Caco-2 (cell line): ENCODE data around the gene EHD4. TPM values are rescaled to one million over a fixed set of nuclear protein-coding genes. Genes with fewer than 3 reads are reported as not detected.
A peak's percentile ranks its signal among the peaks of the same experiment; 100 is the strongest.

Experiments
- BruUV-seq: library from RNA; stranded (reverse); fragments of 400-500 nt; replicated peaks from 2 replicates; lab custom pipeline; 2021; lab: Mats Ljungman, UMichigan
- CTCF ChIA-PET: fragments of 300-600 bp; sonication (Branson Sonifier 250); formaldehyde crosslinking; loops from one replicate; lab custom pipeline; 2022; ENCODE audit warnings: antibody characterized with exemption; lab: Charles Lee
- POLR2A ChIA-PET: fragments of 300-600 bp; sonication (Branson Sonifier 250); formaldehyde crosslinking; loops from one replicate; lab custom pipeline; 2022; ENCODE audit warnings: antibody characterized with exemption; lab: Charles Lee
- DNase-seq, 2 experiments: peaks; one replicate each; pipeline versions ENCODE4 v3.0.0 to v3.0.0-alpha.2; 2020 to 2022
- H3K27me3 ChIP-seq: replicated peaks from 2 replicates; pipeline ENCODE4 v1.6.0; 2011; ENCODE audit warnings: low read length; ENCODE audit not compliant: control insufficient read depth, insufficient read depth
- H3K36me3 ChIP-seq: 2 replicates; pipeline ENCODE4 v1.5.1; 2011; ENCODE audit warnings: low read length; ENCODE audit not compliant: control insufficient read depth, insufficient read depth
- H3K4me1 ChIP-seq: fragments of 250-450 bp; sonication (Bioruptor Pico); 2 replicates; pipeline ENCODE4 v1.5.1; 2020; ENCODE audit warnings: mild to moderate bottlenecking
- H3K4me3 ChIP-seq: 2 replicates; pipeline ENCODE4 v1.5.1; 2011; ENCODE audit warnings: low read depth, mild to moderate bottlenecking, control low read depth, low read length
- H3K9me3 ChIP-seq: fragments of 250-450 bp; sonication (Bioruptor Pico); 2 replicates; pipeline ENCODE4 v1.5.1; 2020; ENCODE audit warnings: mild to moderate bottlenecking, moderate library complexity
- H3K27ac Mint-ChIP-seq: one replicate; pipeline ENCODE4 v1.8.0; 2022; ENCODE audit warnings: mixed read lengths; ENCODE audit not compliant: unreplicated experiment
- H3K27me3 Mint-ChIP-seq: one replicate; pipeline ENCODE4 v1.8.0; 2022; ENCODE audit warnings: mixed read lengths; ENCODE audit not compliant: insufficient read depth, unreplicated experiment
- H3K36me3 Mint-ChIP-seq: one replicate; pipeline ENCODE4 v1.8.0; 2022; ENCODE audit warnings: mild to moderate bottlenecking, mixed read lengths; ENCODE audit not compliant: insufficient read depth, unreplicated experiment
- H3K4me1 Mint-ChIP-seq: one replicate; pipeline ENCODE4 v1.8.0; 2022; ENCODE audit warnings: low read depth, mixed read lengths; ENCODE audit not compliant: unreplicated experiment
- H3K4me3 Mint-ChIP-seq: one replicate; pipeline ENCODE4 v1.8.0; 2022; ENCODE audit warnings: mild to moderate bottlenecking, moderate library complexity, mixed read lengths; ENCODE audit not compliant: unreplicated experiment
- H3K9me3 Mint-ChIP-seq: one replicate; pipeline ENCODE4 v1.8.0; 2022; ENCODE audit warnings: mixed read lengths; ENCODE audit not compliant: unreplicated experiment
- intact Hi-C: fragments of 100-400 bp; cut with micrococcal nuclease; formaldehyde crosslinking; loops from one replicate; pipeline ENCODE4 v1.10.0; 2022; ENCODE audit not compliant: unreplicated experiment
- total RNA-seq: library from RNA; stranded (reverse); gene quantifications from 2 replicates; pipeline ENCODE4 v1.2.3, GENCODE V29; 2022
- TF ChIP-seq, protein P1 (sequence below), 2 experiments: fragments of 200-600 bp in 1 of 2; IDR thresholded peaks; 1 replicate in 1 of 2; 2 replicates in 1 of 2; pipeline versions ENCODE4 v1.5.1 to v1.8.0; 2011 to 2022; ENCODE audit warnings: antibody characterized with exemption in 1 of 2, control low read depth in 1 of 2, inconsistent platforms in 1 of 2, low read depth in 1 of 2, low read length in 1 of 2, mild to moderate bottlenecking in 1 of 2, moderate library complexity in 1 of 2; ENCODE audit not compliant: insufficient read depth in 1 of 2, severe bottlenecking in 1 of 2, unreplicated experiment in 1 of 2

Gene EHD4
- total RNA-seq, 1 experiment from 2014 or later: 31.6 TPM

- H3K36me3 ChIP-seq: peaks cover 5% of the 10 kb centered on the region
- BruUV-seq: no TSS peak
- Mint-ChIP-seq H3K4me3 (no peak overlapping the region), H3K9me3 (no peaks in the 10 kb centered on the region), H3K27ac (peak overlapping the region; percentile 82), H3K4me1 (peaks cover 35% of the 10 kb centered on the region), H3K27me3 (no peaks in the 10 kb centered on the region), H3K36me3 (peaks cover 52% of the 10 kb centered on the region)
- no peaks in the 10 kb centered on the region for H3K27me3 ChIP-seq
- DNase-seq: no peak
- H3K9me3 ChIP-seq: no peaks in the 10 kb centered on the region
- TF ChIP-seq, protein P1, sequence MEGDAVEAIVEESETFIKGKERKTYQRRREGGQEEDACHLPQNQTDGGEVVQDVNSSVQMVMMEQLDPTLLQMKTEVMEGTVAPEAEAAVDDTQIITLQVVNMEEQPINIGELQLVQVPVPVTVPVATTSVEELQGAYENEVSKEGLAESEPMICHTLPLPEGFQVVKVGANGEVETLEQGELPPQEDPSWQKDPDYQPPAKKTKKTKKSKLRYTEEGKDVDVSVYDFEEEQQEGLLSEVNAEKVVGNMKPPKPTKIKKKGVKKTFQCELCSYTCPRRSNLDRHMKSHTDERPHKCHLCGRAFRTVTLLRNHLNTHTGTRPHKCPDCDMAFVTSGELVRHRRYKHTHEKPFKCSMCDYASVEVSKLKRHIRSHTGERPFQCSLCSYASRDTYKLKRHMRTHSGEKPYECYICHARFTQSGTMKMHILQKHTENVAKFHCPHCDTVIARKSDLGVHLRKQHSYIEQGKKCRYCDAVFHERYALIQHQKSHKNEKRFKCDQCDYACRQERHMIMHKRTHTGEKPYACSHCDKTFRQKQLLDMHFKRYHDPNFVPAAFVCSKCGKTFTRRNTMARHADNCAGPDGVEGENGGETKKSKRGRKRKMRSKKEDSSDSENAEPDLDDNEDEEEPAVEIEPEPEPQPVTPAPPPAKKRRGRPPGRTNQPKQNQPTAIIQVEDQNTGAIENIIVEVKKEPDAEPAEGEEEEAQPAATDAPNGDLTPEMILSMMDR (IDR thresholded peaks at IDR 0.05; ENCODE audit: insufficient read depth in 1 of 2, low read depth in 1 of 2, low read length in 1 of 2, severe bottlenecking in 1 of 2, unreplicated experiment in 1 of 2): no peak
- intact Hi-C loops: loop anchor here (2.0 kb wide), 1 partner anchor 19 kb away; no protein-coding TSS in a partner anchor
- POLR2A ChIA-PET: no interaction called here
- CTCF ChIA-PET: interaction anchor here (2.6 kb wide), 1 partner anchor 26 kb away, joined by 8 read pairs; the partner anchor contains the start of gene EHD4
- no peak overlapping the region for H3K4me3 ChIP-seq
- H3K4me1 ChIP-seq: peaks cover 66% of the 10 kb centered on the region
Measured at GRCh38 chr15:41945731-41946130, 26.6 kb downstream of the EHD4 start.

DNA sequence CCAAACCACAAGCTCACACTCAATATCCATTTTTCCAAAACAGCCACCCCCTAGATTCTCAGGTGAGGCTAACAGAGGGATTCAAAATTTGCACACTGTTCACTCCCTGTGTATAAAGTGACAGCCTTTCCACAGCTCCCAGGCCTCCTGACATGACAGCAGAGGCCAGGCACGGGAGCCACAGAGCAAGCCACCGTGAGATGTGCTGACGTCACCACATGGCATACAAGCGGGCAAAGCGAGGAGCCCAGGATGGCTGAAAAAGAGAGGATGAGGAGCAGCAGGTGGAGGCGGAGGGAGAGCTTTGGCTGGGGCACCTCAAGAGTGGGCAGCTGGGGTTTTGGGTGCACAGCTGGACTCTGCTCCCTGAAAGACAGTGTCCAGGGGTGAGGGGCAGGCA lies 27.1 kb downstream of the EHD4 start:
- no TSS peak for BruUV-seq
- ChIA-PET POLR2A (interaction anchor here (1.7 kb wide), 1 partner anchor 27 kb away, joined by 6 read pairs; the partner anchor contains the start of gene EHD4), CTCF (interaction anchor here (2.6 kb wide), 1 partner anchor 27 kb away, joined by 8 read pairs; the partner anchor contains the start of gene EHD4)
- peaks cover 5% of the 10 kb centered on the region for H3K36me3 ChIP-seq
- no peaks in the 10 kb centered on the region for H3K27me3 Mint-ChIP-seq
- peaks cover 52% of the 10 kb centered on the region for H3K36me3 Mint-ChIP-seq
- H3K27me3 ChIP-seq: no peaks in the 10 kb centered on the region
- intact Hi-C loops: loop anchor here (2.0 kb wide), 1 partner anchor 18 kb away; no protein-coding TSS in a partner anchor
- H3K4me3 ChIP-seq: no peak overlapping the region
- H3K9me3 ChIP-seq: no peaks in the 10 kb centered on the region
- no peak for DNase-seq
- H3K4me1 ChIP-seq: peaks cover 61% of the 10 kb centered on the region
- peak overlapping the region; percentile 5 for H3K4me3 Mint-ChIP-seq
- peaks cover 35% of the 10 kb centered on the region for H3K4me1 Mint-ChIP-seq
- no peaks in the 10 kb centered on the region for H3K9me3 Mint-ChIP-seq
- H3K27ac Mint-ChIP-seq: peak overlapping the region; percentile 82
- TF ChIP-seq, protein P1 (IDR thresholded peaks at IDR 0.05; ENCODE audit: insufficient read depth in 1 of 2, low read depth in 1 of 2, low read length in 1 of 2, severe bottlenecking in 1 of 2, unreplicated experiment in 1 of 2): no peak

DNA sequence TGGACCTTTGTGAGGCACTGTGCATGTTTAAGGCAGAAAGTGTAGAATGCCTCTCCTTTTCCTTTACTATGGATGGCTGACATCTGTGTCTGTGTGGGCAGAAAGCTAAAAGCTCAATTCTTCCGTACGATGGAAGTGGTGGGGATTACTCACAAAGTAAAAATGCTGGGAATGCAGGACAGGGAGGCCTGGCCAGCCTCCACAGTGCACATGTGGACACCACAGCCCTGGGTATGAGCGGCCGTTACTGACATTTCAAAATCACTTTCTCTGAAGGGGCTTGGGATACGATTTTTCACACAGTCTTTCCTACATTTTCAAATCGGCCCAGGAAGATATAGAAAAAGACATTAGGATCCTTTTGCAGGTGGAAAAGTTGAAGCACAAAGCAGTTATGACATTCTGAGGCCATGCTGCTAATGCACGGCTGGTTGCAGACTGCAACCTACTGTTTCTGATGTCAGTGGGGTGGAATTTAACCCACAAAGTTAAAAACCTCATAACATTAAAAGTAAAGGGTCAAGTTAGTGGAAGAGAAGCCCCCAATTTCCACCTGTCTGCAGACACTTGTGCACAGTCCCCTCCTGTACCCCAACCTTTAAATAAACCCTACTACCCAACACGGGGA lies 27.9 kb downstream of the EHD4 start:
- H3K9me3 ChIP-seq: no peaks in the 10 kb centered on the region
- H3K36me3 Mint-ChIP-seq: peaks cover 48% of the 10 kb centered on the region
- H3K36me3 ChIP-seq: peaks cover 5% of the 10 kb centered on the region
- ChIA-PET CTCF (interaction anchor here (0.6 to 2.6 kb wide), 4 partner anchors 16 to 171 kb away, joined by 3 to 8 read pairs (median 4); partner anchors contain the start of genes EHD4 and MAPKBP1), POLR2A (interaction anchor here (1.2 to 1.7 kb wide), 2 partner anchors 16 to 28 kb away, joined by 4 to 6 read pairs; partner anchors contain the start of gene EHD4)
- no peaks in the 10 kb centered on the region for H3K27me3 Mint-ChIP-seq
- TF ChIP-seq, protein P1 (IDR thresholded peaks at IDR 0.05; ENCODE audit: insufficient read depth in 1 of 2, low read depth in 1 of 2, low read length in 1 of 2, severe bottlenecking in 1 of 2, unreplicated experiment in 1 of 2): no peak
- BruUV-seq: no TSS peak
- peaks cover 53% of the 10 kb centered on the region for H3K4me1 ChIP-seq
- H3K9me3 Mint-ChIP-seq: no peaks in the 10 kb centered on the region
- H3K4me3 Mint-ChIP-seq: peak overlapping the region; percentile 47
- no peak overlapping the region for H3K4me3 ChIP-seq
- intact Hi-C loops: loop anchor here (1.0 to 2.0 kb wide), 2 partner anchors 18 to 28 kb away; partner anchors contain the start of gene EHD4
- peak; percentile 59 to 64 for DNase-seq
- H3K27ac Mint-ChIP-seq: peak overlapping the region; percentile 82
- peaks cover 36% of the 10 kb centered on the region for H3K4me1 Mint-ChIP-seq
- no peaks in the 10 kb centered on the region for H3K27me3 ChIP-seq
